GM18499 (cell line): Measurements from ENCODE around the gene ZNF800.

ENCODE experiments used
- ATAC-seq: cut with Tn5 transposase; IDR thresholded peaks from one replicate; pipeline ENCODE4 v1.9.1; 2021; ENCODE audit warnings: moderate number of reproducible peaks; ENCODE audit not compliant: insufficient read depth, unreplicated experiment

ZNF800 gene

DNA sequence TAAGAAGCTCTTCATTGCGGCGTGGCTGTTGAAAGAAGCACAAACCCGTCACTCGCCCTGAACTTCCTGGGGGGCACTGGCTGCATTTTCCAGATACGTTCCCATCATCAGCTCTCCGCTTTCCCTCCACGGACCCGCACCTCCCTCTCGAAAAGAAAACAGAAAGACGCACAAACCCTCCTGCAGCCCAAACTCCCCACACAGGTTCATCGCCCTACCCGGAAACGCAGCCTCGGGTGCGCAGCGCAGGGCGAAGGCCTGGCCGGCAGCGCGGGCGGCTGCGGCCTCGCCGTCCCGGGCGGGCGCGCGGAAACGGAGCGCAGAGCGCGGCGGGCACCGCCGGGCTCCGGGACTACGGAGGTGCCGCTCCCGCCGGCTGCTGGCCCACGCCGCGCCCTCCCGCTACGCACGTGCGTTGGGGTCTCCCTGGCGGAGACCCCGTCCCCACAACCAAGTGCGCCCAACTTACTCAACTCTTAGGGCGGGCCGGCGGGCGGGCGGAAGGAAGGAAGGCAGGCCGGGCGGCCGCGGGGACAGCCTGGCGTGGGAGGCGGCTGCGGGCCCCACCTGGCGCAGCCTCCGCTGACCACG is 822 bp downstream of the ZNF800 start:
- peak; percentile 18 for ATAC-seq

DNA sequence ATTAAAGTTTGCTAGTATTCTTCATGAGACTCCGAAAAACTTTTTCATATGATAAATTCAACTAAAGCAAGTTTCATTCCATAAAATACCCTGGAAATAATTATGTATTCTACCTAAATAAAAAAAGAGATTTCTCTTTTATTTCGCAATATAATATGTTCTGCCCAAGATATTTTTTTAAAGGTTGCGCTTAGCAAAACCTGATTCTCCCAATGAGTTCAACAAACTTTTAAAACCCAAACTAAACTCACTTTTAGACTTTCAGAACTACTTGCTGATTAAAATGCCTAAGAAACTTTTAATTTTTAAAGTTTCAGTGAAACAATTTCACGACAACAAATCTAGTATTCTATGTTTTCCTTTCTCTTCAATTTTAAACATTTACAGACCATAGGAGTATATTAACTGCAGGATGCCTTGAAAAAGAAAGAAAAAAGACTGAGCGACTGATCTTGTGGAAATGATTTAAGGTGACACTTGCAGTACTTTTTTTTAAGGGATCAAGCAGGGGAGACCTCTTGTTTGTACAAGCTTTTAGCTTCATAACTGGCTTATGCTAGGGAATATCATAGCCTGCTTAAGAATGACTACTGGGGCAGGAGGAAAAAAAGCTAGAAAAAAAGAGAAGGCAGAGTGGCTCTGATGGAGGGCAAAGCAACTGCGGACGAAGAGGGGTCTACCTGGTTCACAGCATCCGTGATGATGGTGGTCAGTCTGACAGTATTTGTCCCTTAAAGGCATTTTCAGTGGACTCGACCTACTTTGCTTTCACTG is 1.5 kb downstream of the ZNF800 start:
- ATAC-seq: no peak

DNA sequence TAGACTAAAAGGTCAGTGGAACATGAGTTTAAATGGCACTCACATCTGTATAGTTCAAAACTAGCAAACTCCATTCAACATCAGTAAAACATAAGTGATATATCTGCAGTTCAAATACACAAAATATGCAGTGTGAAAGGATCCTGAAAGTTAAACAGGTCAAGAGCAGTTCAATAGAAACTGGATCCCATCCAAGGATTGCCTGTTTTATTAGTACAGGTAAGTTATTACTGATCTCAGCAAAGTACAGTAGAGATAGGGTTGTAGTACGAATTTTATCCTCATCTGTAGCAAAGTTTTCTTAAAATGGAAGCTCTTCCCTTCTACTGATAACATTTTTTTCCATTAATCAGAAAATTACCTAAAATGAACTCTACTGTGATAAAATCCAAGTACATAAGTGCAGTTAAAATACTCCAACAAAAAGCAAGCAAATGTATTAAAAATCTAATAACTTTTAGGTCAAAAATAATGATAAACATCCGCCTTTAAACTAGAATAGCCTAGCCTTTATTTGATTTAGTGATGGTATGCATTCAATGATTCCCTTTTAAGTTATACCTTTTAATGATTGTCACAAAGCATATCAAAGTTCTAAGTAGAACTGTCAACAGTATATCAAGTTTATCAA is 2.2 kb downstream of the ZNF800 start:
- no peak for ATAC-seq

DNA sequence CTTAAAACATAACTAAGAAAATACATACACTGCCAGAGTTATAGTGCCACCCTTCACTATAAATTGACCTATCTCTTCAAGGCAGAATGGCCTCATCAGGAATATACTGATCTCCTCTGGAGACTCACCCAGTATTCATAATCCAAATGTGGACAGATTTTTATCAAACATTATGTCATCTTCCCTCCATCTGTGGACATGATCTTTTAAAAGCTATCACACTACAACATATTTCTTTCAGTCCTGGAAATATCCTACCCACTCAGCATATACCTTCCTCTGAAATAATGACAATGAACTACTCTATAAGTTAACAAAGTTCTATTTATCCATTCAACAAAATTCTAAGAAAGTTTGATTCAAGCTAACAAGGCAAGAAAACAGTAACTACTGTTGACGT is 3.2 kb downstream of the ZNF800 start:
- ATAC-seq: no peak

DNA sequence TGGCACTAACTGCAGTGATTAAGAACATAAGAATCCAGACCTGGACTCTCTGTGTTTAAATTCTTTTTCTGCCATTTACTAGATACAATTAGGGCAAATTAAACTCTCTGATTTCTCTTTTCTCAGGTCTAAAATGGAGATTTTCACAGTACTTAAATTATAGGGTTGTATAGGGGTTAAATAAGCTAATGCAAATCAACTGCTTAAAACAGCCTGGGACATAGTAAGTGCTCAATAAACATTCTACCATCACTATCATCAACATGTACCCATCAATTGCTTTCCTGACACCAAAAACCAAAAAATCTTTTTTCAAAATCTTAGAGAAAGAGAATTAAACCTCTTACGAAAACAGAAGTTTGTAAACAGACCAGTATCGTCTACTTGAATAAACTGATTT is 4.5 kb downstream of the ZNF800 start:
- ATAC-seq: no peak

DNA sequence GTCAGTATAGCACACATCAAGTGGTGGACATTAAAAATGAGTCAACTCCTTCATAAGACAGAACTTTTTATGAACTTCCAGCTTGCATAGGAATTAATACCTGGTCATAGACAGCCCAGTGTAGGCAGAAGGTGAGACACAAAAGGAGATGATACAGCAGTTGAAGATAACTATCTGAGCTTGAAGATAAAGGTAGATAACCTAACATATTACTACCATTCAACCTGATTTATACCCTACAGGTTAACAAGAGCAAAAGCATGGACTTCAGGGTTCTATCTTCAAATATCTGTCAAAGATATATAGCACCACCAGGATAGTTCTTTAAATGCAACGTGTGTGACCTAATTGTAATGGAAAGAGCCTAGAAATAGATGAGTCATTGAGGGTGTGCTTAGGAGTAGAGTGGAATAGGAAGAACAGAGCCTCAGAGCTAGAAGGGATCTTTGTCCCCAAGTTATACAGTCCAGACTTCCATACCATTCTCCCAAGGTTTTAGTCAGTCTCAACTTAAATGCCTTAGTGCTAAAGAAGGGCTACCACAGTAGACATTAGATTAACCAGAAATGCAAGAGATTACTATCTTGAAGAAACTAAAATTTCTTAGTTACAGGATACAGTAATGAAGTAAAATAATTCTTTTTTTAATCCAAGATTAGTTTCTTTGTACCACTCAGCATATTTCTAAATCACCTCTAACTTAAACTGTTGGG is 9.2 kb downstream of the ZNF800 start:
- no peak for ATAC-seq

DNA sequence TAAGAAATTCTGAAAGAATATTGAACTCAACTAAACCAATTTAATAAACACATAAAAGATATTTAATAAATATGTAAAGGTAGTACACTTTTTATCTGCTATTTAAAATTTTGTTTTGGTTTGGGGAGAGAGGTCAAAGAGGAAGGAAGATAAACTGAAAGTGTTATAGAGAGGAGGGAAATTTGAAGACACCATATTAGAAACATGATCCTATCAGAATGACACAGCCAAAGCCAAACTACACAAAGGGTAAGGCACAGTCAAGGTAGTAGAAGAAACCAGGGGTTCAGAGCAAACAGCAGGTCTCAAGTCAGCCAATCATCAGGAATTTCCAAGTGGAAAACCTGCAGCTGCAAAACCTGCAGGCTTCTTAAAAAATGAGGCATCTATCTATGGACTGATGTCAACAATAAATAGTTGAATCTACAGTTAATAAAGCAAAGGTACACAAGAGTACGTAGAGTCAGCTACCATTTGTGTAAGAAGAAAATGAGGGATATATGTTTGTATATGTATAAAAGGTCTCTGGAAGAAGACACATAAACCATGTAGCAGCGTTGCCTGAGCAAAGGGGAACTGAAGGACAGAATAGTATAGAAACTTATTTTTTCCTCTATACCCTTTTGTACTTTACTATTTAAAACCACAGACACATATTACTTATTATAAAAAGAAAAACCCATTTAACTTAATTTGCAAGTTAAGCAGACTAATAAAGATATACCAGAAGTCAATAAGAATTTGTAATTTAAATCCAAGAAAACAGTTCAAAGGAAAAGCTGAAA is 10.0 kb downstream of the ZNF800 start:
- no peak for ATAC-seq

DNA sequence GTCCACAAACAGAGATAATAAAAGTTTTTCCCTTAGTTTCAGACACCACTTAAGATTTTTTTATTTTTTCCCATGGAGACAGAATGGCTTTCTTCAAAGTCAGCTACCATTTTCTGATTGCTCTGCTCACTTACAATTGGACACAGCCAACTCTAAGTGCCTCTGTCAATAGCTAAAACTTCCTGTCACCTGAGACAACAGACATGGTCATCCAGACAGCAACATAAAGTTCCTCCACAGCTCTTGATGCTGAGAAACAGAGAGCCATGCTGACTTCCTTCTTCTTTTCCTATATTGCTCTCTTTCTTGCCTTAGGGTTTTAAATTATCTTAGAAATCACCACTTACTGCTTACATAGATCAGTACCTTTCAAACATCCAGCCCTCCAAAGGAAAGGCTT is 12.0 kb downstream of the ZNF800 start:
- ATAC-seq: no peak

DNA sequence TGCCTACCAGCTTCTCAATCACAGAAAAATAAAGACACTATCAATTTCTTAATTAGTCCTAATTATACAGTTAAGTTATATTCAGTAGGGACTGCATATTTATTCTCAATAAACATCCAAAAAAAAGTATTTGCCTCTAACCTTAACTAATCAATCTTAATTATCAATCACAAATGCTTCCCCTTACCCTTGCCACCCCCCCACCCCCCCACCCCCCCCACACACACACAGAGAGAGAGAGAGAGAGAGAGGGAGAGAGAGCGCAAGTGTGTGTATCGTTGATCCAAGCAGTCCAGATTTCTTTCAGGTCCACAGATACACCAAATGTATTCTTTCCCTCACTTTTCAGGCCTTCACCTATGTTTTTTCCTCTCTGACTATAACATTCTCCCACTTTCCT is 12.9 kb downstream of the ZNF800 start:
- ATAC-seq: no peak

DNA sequence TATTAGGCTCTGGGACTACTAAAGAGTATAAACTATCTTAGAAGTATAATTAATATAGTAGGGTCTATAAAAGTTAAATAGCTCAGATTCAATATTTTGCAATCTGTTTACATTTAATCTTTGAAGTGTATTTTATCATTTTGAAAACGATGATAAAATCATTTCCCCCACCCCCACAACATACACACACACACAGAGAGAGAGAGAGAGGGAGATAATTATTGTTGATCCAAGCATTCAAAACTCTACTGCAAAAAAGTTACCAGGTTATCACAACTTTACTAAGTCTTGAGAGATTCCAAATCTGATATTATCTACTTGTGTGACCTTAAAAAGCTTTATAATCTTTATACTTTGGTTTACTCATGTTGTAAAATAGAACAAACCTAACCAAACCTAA is 14.0 kb downstream of the ZNF800 start:
- ATAC-seq: no peak

DNA sequence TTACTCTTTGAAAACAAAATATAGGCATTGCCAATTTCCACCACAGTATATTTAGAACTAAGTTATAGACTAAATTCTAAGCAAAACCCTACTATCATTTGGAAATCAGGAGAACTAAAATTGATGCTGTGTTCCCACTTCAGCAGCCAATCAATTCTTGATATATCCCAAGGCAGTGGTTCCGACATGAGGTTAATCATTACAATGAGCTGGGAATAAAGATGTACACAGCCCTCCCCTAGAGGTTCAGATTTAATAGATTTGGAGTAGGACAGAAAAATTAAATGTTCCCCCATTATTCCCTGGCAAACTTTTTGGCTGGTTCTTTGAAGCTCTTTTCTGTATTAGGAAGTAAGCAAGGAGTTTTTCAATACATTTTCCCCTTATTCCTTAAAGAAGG is 15.1 kb downstream of the ZNF800 start:
- no peak for ATAC-seq

DNA sequence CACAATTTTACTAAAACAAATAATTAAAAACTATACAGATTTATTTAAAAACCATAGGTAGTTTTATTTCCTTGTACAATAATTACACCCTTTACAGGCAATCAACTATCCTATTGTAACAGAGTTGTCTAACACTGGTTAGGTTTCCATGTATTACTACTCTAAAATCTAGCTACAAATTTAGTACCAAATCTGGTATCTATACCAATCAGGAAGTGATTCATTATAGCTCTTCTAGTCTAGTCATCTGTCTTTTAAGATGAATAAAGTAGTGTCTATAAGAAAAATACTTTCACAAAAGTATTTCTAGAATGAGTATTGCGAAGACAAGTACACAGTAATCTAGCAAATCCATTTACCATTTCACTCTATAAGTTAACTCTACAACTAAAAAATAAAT is 16.9 kb downstream of the ZNF800 start:
- ATAC-seq: no peak

DNA sequence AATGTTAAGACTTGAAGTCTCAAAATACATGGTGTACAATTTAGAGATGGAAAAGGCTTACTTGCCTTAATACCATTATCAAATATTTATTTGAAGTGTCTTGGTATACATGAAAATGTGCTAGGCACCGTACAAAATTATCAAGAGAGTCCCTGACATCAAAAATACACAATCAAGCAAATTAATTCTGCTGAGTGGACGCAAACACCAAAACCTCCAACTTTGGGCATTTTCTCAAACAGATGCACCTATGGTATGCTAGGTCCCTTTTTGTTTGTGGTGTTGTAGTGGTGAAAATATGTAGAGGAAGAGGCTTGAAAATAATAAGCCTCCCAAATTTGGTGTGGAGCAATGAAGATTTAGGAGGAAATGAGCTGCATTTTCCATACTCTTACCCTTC is 24.8 kb downstream of the ZNF800 start:
- no peak for ATAC-seq

DNA sequence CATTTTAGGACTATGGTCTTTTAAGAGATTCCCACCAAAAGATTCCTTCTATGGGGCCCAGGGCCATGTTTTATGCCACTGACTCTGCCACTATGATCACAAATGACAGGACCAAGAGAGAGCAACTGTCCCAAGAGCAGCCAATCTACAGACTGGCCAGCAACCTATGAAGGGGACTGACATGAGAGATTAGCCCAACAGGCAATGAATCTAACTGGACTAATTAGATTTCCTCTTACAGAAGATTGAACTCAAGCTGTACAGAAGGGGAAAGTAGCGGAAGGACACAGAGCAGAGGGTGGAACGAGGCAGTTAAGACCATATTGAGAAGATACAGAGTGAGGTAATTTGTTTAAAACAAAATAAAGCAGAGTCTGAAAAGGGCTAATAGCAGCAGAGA is 25.8 kb downstream of the ZNF800 start:
- no peak for ATAC-seq

DNA sequence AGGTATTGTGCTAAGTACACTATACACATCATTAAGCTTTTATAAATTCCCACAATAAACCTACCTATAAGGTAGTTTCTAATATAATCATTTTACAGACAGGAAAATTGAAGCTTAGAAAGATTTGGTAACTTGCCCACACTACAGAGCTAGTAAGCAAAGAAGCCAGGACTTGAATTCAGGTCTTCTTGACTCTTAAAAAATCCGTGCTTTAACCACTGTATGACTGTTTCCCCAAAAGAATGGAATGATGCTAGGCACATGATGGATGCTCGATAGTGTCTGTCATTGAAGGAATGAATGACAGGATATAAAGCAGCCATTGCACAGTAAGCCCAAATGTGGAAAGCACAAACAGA is 26.6 kb downstream of the ZNF800 start:
- no peak for ATAC-seq

DNA sequence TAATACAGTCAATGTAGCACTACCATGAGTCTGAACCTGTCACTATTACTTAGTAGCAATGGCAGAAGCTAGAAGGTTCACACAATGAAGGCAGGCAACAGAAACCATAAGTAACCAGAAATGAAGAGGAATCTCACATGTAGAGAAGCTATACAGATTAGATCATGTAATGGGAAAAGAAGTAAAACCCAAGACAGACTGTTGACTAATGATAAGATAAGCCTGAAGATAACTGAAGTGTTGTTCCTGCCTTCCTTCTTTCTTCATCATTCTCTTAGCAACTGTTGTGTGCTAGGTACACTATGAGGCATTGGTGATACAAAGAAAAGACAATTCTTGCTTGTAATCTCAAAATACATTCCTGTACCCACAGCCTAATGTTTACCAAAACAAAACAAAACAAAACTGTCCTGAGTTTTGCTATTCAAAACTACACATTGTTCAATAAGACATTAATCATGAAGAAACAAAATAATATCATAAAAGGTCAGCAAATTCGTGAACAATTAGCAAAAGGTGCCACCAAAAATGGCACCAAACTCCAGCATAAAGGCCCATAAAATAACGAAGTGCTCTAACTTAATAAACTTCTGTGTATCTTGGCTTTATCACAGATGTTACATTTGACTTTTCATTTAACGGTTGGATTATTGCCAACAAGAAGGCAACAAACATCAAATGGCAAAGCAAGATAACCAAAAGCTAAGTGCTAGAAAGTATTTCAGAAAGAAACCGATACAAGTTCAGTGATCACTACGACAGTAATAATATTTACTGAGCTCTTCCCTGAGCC is 27.1 kb downstream of the ZNF800 start:
- no peak for ATAC-seq

DNA sequence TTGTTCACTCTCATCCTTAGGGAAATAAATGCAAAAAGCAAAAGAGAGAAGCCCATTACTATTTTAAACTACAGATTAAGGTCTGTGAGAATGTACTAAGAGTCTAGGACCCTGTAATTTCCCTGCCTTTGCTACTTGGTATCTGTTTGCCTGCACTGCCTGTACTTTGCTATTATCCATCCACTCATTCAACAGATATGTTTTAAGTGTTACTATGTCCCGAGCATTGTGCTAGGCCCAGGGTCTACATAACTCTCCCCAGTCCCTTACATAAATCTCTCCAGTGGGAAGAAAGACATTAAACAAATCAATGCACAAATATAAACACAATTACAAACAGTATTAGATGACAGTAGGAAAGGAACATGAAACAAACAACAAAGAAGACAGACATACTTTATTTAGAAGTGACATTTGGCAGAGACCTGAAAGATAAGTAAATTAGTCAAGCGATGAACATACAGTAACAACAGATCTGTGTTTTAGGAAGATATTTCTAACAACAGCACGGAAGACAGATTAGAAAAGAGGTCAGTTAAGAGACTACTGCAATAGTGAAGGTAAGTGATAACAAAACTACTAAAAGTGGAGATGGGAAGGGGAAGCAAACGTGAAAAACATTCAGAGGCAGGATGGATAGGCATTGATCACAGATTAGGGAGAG is 30.0 kb downstream of the ZNF800 start:
- no peak for ATAC-seq

DNA sequence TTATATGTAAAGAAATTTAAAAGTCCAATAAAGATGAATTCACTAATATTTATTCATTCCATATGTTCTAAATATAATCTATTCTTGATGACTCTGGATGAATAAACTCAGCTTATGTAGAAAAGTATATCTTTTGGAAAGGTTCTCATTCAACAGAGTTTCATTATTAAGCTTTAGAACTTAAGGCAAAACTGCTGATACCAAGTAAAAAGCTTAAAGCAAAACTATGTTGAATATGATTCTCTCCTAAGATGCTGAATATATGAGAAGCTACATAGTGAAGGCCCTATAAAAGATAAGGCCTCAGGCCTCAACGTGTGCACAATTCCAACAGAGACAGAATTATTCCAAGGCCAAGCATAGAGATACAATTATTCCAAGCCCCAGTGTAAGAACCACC is 30.8 kb downstream of the ZNF800 start:
- no peak for ATAC-seq

DNA sequence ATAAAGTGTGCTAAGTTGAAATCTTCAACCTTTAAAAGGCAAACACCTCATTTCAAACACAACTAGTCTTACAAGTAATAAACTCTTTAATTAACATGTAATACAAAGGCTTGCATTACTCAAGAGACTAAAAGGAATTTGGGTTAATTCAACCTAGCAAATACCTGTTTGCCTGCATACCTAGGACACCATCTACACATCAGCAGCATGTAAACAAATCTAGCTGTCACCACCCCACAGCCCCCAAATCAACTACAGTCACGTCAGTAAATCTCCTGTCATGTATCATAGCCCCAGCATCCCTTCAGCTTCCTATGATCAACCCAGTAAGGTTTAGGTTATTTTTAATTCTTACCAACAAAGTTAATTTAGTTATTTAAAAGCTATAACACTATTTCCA is 33.5 kb downstream of the ZNF800 start:
- no peak for ATAC-seq
